ENCODE results near the gene BMI1. TPM values are rescaled to one million over a fixed set of nuclear protein-coding genes. Genes with fewer than 3 reads are reported as not detected.

Gene BMI1
- total RNA-seq, 1 experiment from 2014 or later: 3.4 TPM

GRCh38 chr10:22316286-22317075 is 4.4 kb upstream of the BMI1 start, which contains the start of gene COMMD3:
Gene COMMD3 (plus strand): TSS chr10:22316388. CDS start chr10:22316418, 30 bp downstream.
- H3K27me3 Mint-ChIP-seq (ENCODE audit: low read depth): peaks cover 85% of the 10 kb centered on the region
- ATAC-seq (peak; percentile 72), DNase-seq (ENCODE audit: low spot score) (peak; percentile 81)
- peak within 1 kb of the TSS; percentile 81 for H3K4me3 Mint-ChIP-seq
- H3K4me1 Mint-ChIP-seq: peaks cover 39% of the 10 kb centered on the region
- H3K27ac Mint-ChIP-seq: no peak within 1 kb of the TSS
- ChIA-PET CTCF (interaction anchor here (1.1 to 1.4 kb wide), 2 partner anchors 313 to 323 kb away, joined by 3 to 4 read pairs; partner anchors contain the start of gene DNAJC1), POLR2A (interaction anchor here (0.5 to 1.3 kb wide), 3 partner anchors 29 to 87 kb away, joined by 3 to 6 read pairs (median 4); partner anchors contain the start of gene SPAG6)
- H3K36me3 Mint-ChIP-seq: no peaks in the 10 kb centered on the region
- no peaks in the 10 kb centered on the region for H3K9me3 Mint-ChIP-seq
- peak; percentile 50; the same call in 1 of the 2 replicates for TF ChIP-seq FOXK1 (CRISPR knock-in tag; IDR thresholded peaks at IDR 0.05)
- TF ChIP-seq PRDM15 (CRISPR knock-in tag; IDR thresholded peaks at IDR 0.05): peak; percentile 81
- no peak for TF ChIP-seq GTF2I (CRISPR knock-in tag; conservative IDR thresholded peaks at IDR 0.05)
- no peak for TF ChIP-seq ATF6 (CRISPR knock-in tag; IDR thresholded peaks at IDR 0.05)
- peak; percentile 63; the same call in 1 of the 2 replicates for TF ChIP-seq MAX (CRISPR knock-in tag; IDR thresholded peaks at IDR 0.05)
- no peak for TF ChIP-seq TEAD4 (CRISPR knock-in tag; IDR thresholded peaks at IDR 0.05)
- no peak for TF ChIP-seq TCF7 (CRISPR knock-in tag; IDR thresholded peaks at IDR 0.05; ENCODE audit: low read depth)
- no peak for TF ChIP-seq ZNF219 (CRISPR knock-in tag; IDR thresholded peaks at IDR 0.05; ENCODE audit: borderline replicate concordance)
- no peak for TF ChIP-seq JAZF1 (CRISPR knock-in tag; IDR thresholded peaks at IDR 0.05)
- no peak for TF ChIP-seq ZNF416 (CRISPR knock-in tag; IDR thresholded peaks at IDR 0.05)
- TF ChIP-seq USF1 (CRISPR knock-in tag; IDR thresholded peaks at IDR 0.05): peak; percentile 87
- TF ChIP-seq FOXP1 (CRISPR knock-in tag; IDR thresholded peaks at IDR 0.05; ENCODE audit: borderline replicate concordance): no peak
- TF ChIP-seq ATF2 (CRISPR knock-in tag; IDR thresholded peaks at IDR 0.05; ENCODE audit: borderline replicate concordance, low read depth): no peak
- peak; percentile 54; the same call in 1 of the 2 replicates for TF ChIP-seq ZNF232 (CRISPR knock-in tag; IDR thresholded peaks at IDR 0.05)
- no peak for TF ChIP-seq AR (CRISPR knock-in tag; IDR thresholded peaks at IDR 0.05)
- no peak for TF ChIP-seq AFF4 (CRISPR knock-in tag; IDR thresholded peaks at IDR 0.05; ENCODE audit: borderline replicate concordance)
- TF ChIP-seq NR2C2 (CRISPR knock-in tag; IDR thresholded peaks at IDR 0.05): no peak; the same call in 1 of the 2 replicates
- no peak for TF ChIP-seq JUN (CRISPR knock-in tag; IDR thresholded peaks at IDR 0.05)
- no peak for TF ChIP-seq ESRRA (CRISPR knock-in tag; IDR thresholded peaks at IDR 0.05; ENCODE audit: borderline replicate concordance)
- TF ChIP-seq CBFB (CRISPR knock-in tag; IDR thresholded peaks at IDR 0.05; ENCODE audit: low read depth): no peak
- TF ChIP-seq EMX1 (CRISPR knock-in tag; IDR thresholded peaks at IDR 0.05): no peak
